AML-193 (cell line): ENCODE measurements around the gene RBM19.
A peak's percentile ranks its signal among the peaks of the same experiment; 100 is the strongest.
"Not testable (repeated sequence)": the region's sequence is repeated elsewhere in the genome, so short reads cannot be mapped to it uniquely, and the experiment has no call there.

Source experiments
- DNase-seq, 2 experiments: peaks; one replicate each; lab custom pipeline; 2025; lab: John Stamatoyannopoulos, UW

RBM19 gene

GRCh38 chr12:113965951-113966797, at the start of gene RBM19:
Gene RBM19, minus strand, starts transcription at chr12:113966325. Its CDS starts 98 bp downstream, at chr12:113966227.
- peak; percentile 91 to 94 for DNase-seq

- DNase-seq: no peak
Observed at GRCh38 chr12:114015851-114016250, 49.7 kb upstream of the RBM19 start.

GRCh38 chr12:114013575-114014345, 47.6 kb upstream of the RBM19 start:
- no peak for DNase-seq

- no peak for DNase-seq
Observed at GRCh38 chr12:114012744-114013431, 46.8 kb upstream of the RBM19 start.

GRCh38 chr12:114011711-114012110, 45.6 kb upstream of the RBM19 start:
- DNase-seq: no peak

GRCh38 chr12:114006482-114007425, 40.6 kb upstream of the RBM19 start:
- DNase-seq: no peak

GRCh38 chr12:114004402-114004801, 38.3 kb upstream of the RBM19 start:
- no peak for DNase-seq

GRCh38 chr12:114003286-114003685, 37.2 kb upstream of the RBM19 start:
- no peak for DNase-seq

GRCh38 chr12:114001511-114002340, 35.6 kb upstream of the RBM19 start:
- DNase-seq: no peak

GRCh38 chr12:114000861-114001260, 34.7 kb upstream of the RBM19 start:
- DNase-seq: no peak

- DNase-seq: not testable (repeated sequence)
Observed at GRCh38 chr12:114000261-114000660, 34.1 kb upstream of the RBM19 start.

GRCh38 chr12:113997365-113997764, 31.2 kb upstream of the RBM19 start:
- DNase-seq: no peak

- no peak for DNase-seq
Observed at GRCh38 chr12:113996026-113996425, 29.9 kb upstream of the RBM19 start.

- no peak for DNase-seq
Observed at GRCh38 chr12:113994051-113994450, 27.9 kb upstream of the RBM19 start.

GRCh38 chr12:113992751-113993150, 26.6 kb upstream of the RBM19 start:
- not testable (repeated sequence) for DNase-seq

- DNase-seq: no peak
Observed at GRCh38 chr12:113991224-113992044, 25.3 kb upstream of the RBM19 start.

- no peak for DNase-seq
Observed at GRCh38 chr12:113990250-113991223, 24.4 kb upstream of the RBM19 start.

- DNase-seq: no peak
Observed at GRCh38 chr12:113988976-113989375, 22.9 kb upstream of the RBM19 start.
